Inferior parietal cortex (tissue), 1 donor: Measurements from ENCODE around the gene GDPD4.

Experiments
- DNase-seq: peaks from one replicate; pipeline ENCODE4 v3.0.0-alpha.2; 2016; ENCODE audit errors: extremely low spot score

Gene GDPD4

DNA sequence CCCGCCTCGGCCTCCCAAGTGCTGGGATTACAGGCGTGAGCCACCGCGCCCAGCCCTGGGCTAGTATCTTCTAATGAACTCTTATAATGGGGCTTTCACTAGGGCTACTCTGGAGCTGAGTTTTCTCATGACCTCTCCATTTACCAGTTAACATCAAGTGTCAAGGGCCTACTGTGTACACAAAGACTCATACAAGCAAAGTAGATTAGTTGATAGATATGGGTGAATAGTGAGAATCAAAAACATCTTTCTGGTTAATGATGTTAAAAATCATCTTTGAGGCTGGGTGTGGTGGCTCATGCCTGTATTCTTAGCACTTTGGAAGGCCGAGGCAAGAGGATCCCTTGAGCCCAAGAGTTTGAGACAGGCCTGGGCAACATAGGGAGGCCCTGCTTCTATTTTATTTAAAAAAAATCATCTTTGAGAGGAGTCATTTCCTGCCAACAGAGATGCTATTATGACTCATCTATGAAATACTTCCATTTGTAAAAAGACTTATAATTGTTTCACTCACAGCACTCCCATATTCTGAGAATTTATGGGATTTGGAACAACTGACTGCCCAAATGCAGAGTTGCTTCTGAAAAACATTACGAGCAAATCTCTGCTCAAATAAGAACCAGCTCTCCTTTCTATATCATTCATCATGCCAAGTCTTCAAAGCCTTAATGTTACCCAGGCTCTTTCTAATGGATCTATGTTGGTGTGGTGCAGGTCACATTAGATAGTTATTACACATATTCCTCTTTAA lies 57.0 kb downstream of the GDPD4 start:
- peak; percentile 2 for DNase-seq

- DNase-seq = no peak
Observed at GRCh38 chr11:77236901-77237300, 64.6 kb downstream of the GDPD4 start.

DNA sequence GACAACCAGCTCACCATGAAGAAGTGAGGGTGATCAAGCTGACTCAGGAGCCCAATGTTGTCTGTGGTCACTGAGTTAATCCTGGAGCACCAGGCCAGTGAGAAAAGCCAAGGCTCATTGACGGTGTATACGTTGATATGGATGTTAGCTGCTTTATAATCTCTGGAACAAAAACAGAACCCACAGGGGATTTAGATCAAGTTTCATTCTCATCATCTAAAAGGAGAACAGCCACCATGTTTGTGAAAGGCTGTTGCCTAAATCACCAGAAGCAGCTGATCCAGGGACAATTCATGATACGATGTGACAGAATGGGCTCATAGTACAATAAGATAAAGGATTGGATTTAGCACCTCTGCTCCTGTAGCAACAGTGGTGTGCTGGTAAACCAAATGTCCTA lies 68.5 kb downstream of the GDPD4 start:
- DNase-seq = no peak

DNA sequence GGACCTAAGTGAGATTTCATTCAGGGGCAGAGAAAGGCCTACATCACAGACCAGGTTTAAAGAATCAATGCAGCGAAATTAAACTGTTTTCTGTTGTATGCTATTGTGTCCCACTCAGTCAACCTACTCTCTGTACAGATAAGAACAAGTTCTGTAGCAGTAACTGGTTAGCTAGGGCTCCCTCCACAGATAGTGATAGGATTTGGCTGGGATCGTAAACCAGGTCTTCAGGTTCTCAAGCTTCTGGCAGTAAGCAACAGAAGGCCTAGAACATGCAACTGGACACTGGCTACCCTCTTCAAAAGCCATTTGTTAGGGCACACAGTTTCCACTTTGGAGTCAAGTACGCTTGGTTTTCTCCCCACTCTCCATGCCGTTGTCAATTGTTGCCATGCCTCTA lies 69.2 kb downstream of the GDPD4 start:
- DNase-seq = no peak

- no peak for DNase-seq
Observed at GRCh38 chr11:77231800-77232199, 69.7 kb downstream of the GDPD4 start.

DNA sequence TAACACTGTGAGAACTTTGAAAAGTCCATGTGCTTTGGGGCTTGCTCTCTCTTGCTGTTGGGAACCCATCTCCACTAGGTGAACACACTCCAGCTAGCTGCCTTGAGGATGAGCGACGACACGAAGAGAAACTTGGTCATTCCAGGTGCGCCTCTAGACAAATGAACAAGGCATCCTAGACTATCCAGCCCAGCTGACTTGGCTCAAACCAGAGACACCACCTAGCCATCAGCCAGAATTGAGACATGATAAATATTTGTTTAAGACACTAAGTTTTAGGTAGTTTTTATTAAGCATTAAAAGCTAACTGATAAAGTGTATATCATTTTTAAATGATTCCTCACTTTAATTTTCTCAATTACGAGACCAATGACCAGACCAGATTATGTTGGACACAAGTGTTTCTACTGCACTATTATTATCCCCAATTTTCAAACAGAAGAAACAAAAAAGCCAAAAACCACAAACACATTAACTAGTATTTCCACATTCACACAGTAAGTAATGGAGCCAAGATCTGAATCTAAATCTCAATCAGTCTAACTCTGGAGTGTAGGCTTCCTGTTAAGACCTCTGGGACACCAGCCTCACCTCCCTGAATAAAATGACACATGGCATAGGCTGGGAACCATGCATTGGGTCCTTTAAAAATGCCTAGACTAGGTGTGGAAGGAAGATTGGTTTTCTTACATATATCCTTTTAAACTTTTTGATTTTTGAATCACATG lies 70.4 kb downstream of the GDPD4 start:
- no peak for DNase-seq

- DNase-seq = no peak
Observed at GRCh38 chr11:77223797-77224196, 77.7 kb downstream of the GDPD4 start.

DNA sequence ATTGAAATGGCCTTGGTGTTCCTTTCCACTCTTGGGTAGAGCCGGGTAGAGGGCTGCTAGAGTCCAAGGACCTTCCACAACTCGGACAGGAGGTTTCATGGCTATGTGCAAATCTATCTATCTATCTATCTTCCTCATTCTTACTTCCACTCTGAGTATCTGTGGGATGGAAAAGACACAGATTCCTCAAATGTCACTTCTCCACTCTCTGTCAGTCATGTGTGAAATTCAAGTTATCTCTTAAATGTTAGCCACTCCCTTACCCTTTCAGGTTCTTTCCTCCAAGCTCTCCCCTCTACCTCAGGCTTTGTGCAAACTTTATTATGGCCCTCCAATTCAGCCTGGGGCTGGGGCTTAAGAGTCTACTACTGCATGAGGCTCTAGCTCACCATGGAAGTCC lies 84.3 kb downstream of the GDPD4 start:
- no peak for DNase-seq

DNA sequence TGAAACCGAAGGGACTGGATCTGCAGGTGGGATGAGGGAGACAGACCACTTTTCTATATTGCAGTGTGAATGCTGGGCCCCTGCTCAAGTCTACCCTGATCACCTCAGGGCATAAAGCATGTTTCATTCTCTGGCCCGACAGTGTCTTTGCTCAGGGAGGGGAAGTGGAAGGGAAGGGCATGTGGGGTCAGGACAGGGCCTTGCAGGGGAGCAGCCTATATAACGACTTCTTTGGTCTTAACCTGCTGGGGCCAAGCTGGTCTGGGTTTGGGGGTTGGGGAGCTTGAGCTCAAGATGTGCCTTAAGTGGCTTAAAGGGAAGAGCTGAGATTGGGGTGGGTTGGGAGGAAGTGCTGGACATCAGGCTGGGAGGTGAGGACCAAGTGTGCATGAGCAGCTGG lies 86.4 kb downstream of the GDPD4 start:
- no peak for DNase-seq

DNA sequence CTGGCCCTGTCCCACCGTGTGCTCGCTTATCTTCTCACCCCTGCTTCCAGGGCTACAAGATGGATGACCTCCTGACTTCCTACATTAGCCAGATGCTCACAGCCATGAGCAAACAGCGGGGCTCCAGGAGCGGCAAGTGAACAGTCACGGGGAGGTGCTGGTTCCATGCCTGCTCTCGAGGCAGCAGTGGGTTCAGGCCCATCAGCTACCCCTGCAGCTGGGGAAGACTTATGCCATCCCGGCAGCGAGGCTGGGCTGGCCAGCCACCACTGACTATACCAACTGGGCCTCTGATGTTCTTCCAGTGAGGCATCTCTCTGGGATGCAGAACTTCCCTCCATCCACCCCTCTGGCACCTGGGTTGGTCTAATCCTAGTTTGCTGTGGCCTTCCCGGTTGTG lies 86.9 kb downstream of the GDPD4 start:
- no peak for DNase-seq

DNA sequence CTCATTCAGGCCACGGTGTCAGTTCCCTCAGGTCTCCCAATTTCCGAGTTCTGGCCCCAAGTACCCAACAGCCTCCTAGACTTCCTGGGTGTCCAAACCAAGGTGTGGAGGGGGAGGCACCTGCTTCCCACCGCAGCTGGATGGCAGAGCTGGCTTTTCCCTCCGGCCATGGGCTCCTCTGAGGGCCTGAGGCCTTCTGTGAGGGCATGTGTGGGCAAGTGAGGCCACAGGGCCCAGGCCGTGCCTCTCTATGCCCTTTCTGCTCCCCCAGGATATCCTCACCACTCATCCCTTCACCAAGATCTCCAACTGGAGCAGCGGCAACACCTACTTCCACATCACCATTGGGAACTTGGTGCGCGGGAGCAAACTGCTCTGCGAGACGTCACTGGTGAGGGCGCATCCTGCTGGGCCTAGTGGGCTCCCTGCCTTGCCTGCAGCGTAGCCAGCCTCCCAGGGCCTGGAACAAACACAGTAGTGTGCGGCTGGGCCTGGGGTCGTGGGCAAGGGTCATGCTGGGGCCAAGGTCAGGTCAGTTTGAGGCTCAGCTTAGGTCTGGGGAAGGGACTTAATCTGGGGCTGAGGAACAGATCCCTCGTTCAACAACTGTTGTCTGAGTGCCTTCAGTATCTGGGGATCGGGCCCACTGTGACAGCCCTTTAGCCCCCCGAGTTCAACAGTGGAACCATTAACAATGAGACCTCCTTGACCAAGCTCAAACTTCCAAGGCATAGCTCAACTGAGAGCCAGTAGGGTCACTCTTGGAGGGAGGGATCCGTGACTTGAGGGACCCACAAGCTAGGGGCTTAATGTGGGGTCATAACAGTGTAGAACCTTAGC lies 87.7 kb downstream of the GDPD4 start:
- DNase-seq = no peak

DNA sequence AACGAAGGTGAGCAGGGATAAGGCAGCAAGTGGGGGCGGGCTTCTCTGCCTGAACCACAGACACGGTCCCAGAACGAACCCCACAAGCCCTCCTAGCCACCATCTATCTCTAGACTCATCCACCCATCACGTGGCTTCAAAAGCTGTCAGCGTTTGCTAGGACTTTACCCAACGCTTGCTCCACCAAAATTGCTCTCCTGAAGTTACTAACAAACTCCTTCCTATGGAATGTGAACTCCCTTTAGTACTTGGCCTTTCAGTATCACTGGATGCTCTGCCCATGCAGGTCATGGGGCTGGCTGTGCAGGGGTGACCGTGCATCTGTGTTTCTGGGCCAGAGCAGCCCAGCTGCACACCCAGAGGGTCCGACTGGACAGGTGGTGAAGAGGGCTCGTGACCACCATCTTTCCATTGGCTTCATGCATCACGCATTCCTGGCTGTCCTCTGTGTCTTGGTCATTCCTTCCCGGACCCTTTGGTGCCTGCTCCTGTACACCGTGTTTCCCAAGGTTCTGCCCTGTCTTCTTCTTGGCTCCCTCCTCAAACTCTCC lies 88.4 kb downstream of the GDPD4 start:
- no peak for DNase-seq

GRCh38 chr11:77212314-77213007 lies 89.0 kb downstream of the GDPD4 start:
- DNase-seq = no peak

GRCh38 chr11:77211594-77212251 lies 89.8 kb downstream of the GDPD4 start:
- no peak for DNase-seq

GRCh38 chr11:77211040-77211451 lies 90.4 kb downstream of the GDPD4 start:
- DNase-seq = no peak

GRCh38 chr11:77209663-77210062 lies 91.8 kb downstream of the GDPD4 start:
- no peak for DNase-seq

GRCh38 chr11:77208535-77208934 lies 93.0 kb downstream of the GDPD4 start:
- no peak for DNase-seq

GRCh38 chr11:77207618-77208313 lies 93.7 kb downstream of the GDPD4 start:
- no peak for DNase-seq

- no peak for DNase-seq
Observed at GRCh38 chr11:77207019-77207485, 94.4 kb downstream of the GDPD4 start.
